Measurements from ENCODE around the gene RPS27L. TPM values are rescaled to one million over a fixed set of nuclear protein-coding genes. Genes with fewer than 3 reads are reported as not detected.

The RPS27L gene
- total and polyA plus RNA-seq, 9 of the 15 experiments (the other 6 are each of a cell fraction or from before 2014, with no cell fraction given) = 72.2 to 382 (median 116) TPM

GRCh38 chr15:63195569-63196015 lies 38.3 kb upstream of the RPS27L start:
- Histone ChIP-seq H3K27me3 (ENCODE audit: control insufficient read depth in 2 of 2, insufficient read depth in 2 of 2, low read length in 2 of 2) (no peaks in the 10 kb centered on the region), H3K36me3 (ENCODE audit: control insufficient read depth, insufficient read depth, low read length) (peaks cover 12% of the 10 kb centered on the region), H3K9ac (ENCODE audit: insufficient read depth in 1 of 2, low read depth in 2 of 2, low read length in 2 of 2) (peak overlapping the region in 1 of 2 experiments; percentile 2; a peak in 1 of 4 replicates), H3K27ac (ENCODE audit: extremely low read depth, low read depth, low read length) (peak overlapping the region; percentile 1; the same call in 2 of the 3 replicates), H3K4me1 (replicated peaks in 1 of 2; ENCODE audit: control insufficient read depth in 2 of 2, insufficient read depth in 2 of 2, low read length in 2 of 2) (peaks cover 18 to 85% of the 10 kb centered on the region in 2 experiments), H3K4me3 (no peak overlapping the region), H3K4me2 (ENCODE audit: insufficient read depth, low read length) (peak overlapping the region; percentile 38; the same call in 1 of the 2 replicates), H4K20me1 (replicated peaks; ENCODE audit: control insufficient read depth, insufficient read depth, low read length) (peaks cover 5% of the 10 kb centered on the region; the same call in 1 of the 2 replicates), H3K79me2 (ENCODE audit: control insufficient read depth, insufficient read depth, low read length) (peaks cover 100% of the 10 kb centered on the region), H3K9me3 (replicated peaks; ENCODE audit: control insufficient read depth, insufficient read depth, low read depth, low read length) (no peaks in the 10 kb centered on the region), H2AFZ (ENCODE audit: low read depth, low read length) (no peak overlapping the region), H3K9me1 (ENCODE audit: control insufficient read depth, insufficient read depth, low read length) (no peaks in the 10 kb centered on the region)
- TF ChIP-seq SRSF7 (optimal IDR thresholded peaks at IDR 0.05; ENCODE audit: low read depth, low read length) (no peak), ZKSCAN3 (CRISPR knock-in tag; IDR thresholded peaks at IDR 0.05) (no peak), NFIC (IDR thresholded peaks at IDR 0.05) (peak; percentile 88), NBN (IDR thresholded peaks at IDR 0.05; ENCODE audit: low read depth) (peak; percentile 59; the same call in 1 of the 2 replicates), HDAC1 (IDR thresholded peaks at IDR 0.05) (0 out of 4 replicates have a peak, but pooled peaks of 1 of the 2 experiments have one; percentile 14)
- in situ Hi-C loops (cut with MboI) (no loop called here), intact Hi-C loops (cut with micrococcal nuclease) (no loop called here)
- ChIA-PET POLR2A (interaction anchor here (0.5 to 4.1 kb wide), 16 partner anchors 10 to 356 kb away, joined by 3 to 22 read pairs (median 3); no protein-coding TSS in a partner anchor), CTCF (ENCODE audit: low intra/inter-chr PET ratio) (no interaction called here)
- no TSS peak for BruUV-seq (replicated peaks)
- 22% methylated on average over 3 of the region's 3 CpGs for WGBS (ENCODE audit: insufficient coverage, low coverage, missing lambda C conversion rate)
- FAIRE-seq = no peak
- DNase-seq (ENCODE audit: extremely low read depth in 1 of 4, low spot score in 3 of 4) = peak in 3 of 4 experiments; percentile 29 to 46 (median 41)
- ATAC-seq = 0 out of 3 replicates have a peak, but pooled peaks have one; percentile 6

All from K562 (cell line).